GM21447 (cell line): ENCODE data around the gene PSG2.
"Not testable (repeated sequence)": the region's sequence is repeated elsewhere in the genome, so short reads cannot be mapped to it uniquely, and the experiment has no call there.

Experiments
- ATAC-seq: cut with Tn5 transposase; IDR thresholded peaks from one replicate; pipeline ENCODE4 v1.9.1; 2021; ENCODE audit not compliant: unreplicated experiment

Gene PSG2

DNA sequence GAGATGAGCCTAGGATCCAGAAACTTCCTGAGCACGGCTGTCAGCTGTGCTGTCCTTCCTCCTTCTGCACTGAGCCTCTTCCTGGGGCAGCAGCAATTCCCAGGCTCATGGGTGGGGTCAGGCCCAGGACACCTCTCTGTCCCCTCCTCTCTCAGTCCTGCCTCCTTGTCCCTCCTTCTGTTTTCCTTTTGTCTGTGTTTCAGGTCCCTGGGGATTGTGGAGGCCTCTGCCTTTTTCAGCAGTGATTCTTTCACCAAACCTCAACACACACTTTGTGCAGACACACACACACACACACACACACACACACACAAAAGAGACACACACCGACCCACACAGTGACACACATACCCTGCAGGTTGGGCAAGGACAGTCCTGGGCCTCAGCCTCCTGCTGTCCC is at the start of gene PSG2:
PSG2 (minus strand) TSS at position 101 of the 400 bp plus-strand sequence. CDS start 132 bp downstream, outside the sequence.
- ATAC-seq = not testable (repeated sequence)

DNA sequence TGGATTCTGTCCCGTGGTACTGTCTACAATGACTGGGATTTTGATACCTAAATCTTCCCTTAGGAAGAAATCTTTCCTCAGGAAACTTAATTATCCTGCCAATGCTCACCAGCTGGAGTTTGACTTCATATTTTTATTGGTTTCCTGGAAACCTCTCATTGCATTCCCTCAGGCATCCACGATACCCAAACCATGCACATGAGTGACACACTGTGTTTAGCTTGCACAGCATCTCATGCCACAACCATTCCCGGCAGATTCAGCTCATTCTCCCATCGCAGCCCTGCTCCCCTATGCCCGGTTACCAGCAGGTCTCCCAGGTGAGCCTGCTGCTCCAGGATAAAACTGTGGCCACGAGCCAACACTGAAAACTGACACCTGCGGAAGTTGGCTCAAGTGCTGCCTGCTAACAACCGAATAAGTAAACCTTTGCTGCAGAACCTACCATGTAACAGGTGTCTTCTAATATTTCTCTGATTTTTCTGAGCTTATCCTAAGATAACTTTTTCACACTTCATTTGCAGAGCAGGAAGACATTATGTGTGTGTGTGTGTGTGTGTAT is 48.9 kb upstream of the PSG2 start:
- not testable (repeated sequence) for ATAC-seq

DNA sequence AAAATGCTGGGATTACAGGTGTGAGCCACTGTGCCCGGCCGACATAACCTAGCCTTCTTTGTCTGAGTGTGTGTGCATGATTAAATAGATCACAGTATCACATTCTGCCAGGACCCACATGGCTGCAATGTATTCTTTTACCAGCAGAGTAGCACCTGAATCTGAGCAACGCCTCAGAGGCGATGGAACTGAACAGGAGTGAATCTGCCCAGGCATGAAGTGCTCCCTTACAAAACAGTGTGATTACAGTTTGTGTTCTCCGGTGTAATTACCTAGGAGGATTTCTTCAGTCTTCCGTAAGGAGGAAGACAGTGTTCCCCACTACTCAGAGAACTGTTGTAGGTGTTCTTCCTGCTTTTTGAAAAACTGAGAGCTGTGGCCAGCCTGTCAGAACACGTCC is 46.7 kb upstream of the PSG2 start:
- ATAC-seq = not testable (repeated sequence)

DNA sequence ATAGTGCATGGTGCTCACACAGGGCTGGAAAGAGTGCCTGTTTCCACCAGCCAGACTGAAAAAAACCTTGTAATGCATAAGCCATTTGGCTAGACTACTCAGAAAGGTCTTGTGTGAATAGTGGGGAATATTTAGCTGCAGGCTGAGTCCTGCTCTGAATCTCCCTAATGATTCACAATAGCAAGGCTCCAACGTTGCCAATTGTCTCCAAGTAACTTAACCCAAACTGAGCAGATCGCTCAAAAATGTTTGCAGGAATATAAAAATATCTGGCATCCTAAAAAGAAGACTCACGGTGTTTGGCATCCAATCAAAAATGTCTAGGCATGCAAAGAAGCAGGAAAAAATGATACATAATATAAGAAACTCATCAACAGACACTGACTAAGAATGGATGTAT is 44.8 kb upstream of the PSG2 start:
- not testable (repeated sequence) for ATAC-seq

DNA sequence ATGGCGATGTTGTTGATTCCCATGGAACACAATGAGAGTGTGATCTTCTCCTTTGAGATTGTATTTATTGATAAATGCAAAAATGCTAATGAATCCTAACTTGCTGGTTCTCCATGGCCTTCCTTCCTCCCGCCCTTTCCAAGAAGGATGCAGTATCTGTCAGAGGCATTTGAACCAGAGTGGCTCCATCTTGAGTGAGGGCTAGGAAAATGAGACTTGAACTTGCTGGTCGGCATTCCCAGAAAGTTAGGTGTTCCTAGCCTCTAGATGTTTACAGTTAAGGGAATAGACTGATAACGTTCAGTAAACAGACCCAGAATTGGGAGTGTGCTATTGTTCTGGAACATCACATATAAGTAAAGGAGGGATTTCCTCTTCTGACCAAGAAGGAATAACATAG is 44.2 kb upstream of the PSG2 start:
- no peak for ATAC-seq

DNA sequence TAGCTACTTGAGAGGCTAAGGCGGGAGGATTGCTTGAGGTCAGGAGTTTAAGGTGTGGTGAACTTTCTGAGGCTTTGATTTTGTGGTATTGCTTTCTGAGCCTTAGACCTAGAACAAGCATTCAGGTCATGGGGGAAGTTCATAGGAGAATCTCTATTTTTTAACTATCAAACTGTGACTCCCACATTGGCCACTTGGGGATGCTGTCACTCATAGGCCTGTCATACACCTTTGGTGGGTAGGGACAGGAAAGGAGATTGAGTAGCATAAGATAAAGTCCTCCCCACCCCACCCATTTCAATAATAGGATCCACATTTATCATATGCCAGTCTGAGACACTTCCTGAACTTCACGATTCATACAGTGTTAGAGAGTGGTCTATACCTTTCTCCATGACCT is 41.9 kb upstream of the PSG2 start:
- ATAC-seq = no peak

DNA sequence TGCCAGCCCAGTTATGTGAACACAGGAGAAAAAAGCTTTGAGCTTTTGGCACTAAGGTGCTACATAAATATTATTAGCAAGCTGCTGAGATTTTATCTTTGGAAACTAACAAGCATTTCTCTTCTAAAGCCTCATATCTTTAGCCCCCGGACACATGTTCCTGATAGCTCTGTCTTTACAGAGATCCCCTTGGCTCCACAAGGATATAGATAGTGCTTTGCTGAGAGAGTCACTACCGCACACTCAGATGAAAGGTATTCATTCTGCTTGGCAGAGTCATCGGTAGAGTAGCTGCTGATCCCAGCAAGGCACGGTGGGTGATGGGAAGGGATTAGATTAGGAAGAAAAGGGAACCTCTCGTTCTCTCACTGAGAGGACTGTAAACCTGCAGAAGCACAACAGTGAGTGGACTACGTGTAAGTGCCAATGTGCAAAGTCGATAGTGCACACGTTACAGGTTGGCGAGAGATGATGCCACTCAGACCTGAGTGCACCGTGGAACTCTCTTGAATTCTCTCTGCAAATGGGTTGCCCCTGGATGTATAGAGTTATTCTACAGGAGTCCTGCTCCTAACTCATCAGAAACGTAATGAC is 38.0 kb upstream of the PSG2 start:
- ATAC-seq = not testable (repeated sequence)

DNA sequence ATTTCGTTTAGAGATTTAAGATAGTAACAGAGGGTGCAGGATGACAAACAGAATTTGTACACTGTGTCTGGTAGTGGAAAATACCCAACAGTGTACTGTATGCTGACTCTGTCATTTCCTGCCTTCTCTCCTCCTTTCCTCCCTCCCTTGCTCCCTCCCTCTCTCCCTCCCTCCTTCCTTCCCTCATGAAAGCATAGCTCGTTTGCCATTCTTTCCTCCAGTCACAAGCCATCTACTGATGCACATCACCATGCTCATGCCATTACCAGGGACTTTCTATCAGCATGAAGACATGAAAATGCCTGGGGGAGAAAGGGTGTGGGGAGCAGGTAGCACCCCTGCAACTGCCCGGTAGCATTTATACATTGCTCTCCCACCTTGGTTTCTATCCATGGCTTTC is 37.0 kb upstream of the PSG2 start:
- not testable (repeated sequence) for ATAC-seq

DNA sequence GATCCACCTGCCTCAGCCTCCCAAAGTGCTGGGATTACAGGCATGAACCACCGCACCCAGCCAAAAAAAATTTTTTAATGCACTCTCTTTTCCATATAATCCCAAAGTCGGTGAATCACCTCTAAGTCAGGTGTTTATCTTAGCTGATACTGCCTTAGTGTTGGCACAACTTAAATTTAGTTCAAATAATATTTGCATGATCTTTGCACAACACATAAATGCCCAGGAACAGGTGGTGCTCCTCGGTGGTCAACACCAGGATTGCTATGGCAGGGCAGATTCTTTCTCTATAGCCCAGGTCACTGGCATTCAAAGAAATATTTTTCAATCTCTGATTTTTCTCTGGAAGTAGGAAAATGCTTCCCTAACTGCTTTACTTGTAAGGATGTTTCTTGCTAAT is 33.9 kb upstream of the PSG2 start:
- ATAC-seq = not testable (repeated sequence)

DNA sequence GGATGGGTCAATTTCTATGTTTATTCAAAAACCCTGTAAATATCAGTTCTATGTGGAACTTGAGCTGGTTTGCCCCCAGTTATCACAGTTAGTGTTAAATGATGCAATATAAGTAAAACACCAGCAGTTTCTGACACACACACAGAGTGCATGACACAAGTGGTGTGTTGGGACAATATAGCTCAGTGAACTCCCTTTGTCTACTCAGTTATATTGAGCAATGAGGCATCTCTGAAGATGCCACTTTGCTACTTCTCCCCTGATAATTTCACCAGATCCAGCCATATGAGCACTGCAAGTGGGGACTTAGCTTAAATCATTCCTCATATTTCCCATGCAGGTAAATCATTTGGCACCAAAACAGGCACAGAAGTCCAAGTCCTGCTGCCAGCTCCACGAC is 33.0 kb upstream of the PSG2 start:
- not testable (repeated sequence) for ATAC-seq

DNA sequence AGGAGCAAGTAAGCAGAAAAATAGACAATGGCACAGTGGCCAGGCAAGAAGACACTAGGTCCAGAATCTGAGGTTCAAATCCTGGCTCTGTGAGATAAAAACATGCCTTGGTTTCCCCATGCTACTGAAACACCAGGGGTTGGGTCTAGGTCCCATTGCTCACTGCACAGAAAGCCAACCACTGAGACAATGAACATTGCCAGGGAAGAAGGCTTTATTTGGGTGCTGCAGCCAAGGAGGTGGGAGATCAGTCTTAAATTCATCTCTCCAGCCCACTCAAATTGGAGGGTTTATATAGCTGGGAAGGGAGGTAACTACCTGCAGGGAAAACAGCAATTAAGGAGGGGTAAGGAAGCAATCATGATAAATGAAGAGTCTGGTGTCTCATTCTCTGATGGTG is 32.6 kb upstream of the PSG2 start:
- ATAC-seq = not testable (repeated sequence)

DNA sequence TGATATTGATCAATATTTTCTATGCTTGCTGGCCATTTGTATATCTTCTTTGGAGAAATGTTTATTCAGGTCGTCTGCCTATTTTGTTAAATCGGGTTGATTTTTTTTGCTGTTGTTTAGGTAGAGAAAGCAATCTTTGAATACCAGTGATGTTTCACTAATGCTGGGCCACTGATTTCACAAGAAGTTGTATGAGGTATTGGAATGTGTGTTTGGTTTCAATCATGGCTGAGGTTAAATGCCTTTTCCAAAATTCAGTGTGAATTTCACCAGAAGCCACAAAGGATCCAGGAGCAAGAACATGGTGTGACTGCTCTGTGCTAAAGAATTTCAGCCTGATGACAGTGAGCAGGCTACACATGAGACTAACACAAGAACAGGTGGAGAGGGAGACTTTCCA is 32.1 kb upstream of the PSG2 start:
- not testable (repeated sequence) for ATAC-seq

DNA sequence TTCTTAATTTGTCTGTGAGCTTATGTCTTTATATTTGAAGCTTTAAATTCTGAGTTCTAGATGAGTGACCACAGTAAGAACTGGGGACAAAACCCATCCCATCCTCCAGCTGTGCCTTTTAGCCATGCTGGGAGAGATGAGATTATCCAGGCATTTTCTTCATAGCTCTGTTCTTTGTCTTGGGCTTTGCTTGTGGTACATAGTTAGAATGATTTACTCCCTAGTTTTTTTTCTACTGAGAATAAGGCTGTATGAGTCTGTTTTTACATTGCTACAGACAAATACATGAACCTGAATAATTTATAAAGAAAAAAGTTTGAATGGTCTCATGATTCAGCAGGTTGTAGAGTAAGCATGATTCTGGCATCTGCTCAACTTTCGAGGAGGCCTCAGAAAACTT is 24.9 kb upstream of the PSG2 start:
- ATAC-seq = not testable (repeated sequence)

DNA sequence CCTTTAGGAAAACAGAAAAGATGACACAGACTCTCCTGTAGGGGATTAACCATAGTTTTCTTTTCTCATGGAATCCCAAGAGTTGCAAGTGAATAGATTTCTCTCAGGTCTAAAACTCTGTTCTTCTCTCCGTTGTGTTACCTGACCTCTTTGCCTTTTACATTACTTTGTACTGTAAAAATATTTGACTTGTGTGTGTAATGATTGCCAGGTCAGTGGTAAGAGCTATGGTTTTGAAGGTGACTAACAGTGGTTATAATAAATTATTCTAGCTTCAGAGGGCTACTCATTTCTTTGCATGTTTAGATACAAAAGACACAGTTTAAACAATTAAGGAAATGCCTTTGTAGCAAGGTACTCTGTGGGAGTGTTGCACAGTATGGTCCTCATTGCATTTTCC is 23.0 kb upstream of the PSG2 start:
- ATAC-seq = no peak

DNA sequence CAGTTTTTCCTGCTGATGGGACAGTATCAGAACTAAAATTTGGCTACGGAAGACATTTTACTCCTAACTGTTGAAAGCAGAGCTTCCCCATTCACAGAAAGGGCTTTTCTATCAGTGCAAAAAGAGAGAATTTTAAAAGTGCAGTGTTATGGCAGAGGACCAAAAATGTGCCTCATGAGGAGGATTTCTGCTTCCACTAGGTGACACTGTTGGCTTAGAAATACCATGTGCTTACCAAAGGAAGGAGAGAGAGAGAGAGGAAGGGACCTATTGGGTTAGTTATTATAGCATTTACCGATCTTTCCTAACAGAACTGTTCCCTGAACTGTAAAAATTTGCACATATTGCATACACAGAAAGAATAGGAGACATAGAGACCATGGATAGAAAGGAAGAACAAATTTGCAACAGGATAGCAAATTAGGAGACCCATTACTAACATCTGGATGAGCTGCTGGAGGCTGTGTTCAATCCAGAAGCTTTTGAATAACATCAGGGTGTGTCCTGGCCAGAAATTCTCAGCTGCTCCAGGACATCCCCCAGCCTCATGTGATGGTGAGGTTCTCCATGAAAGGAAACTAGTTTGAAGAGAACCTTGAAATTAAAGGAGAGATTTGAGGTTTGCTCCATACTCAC is 21.8 kb upstream of the PSG2 start:
- ATAC-seq = not testable (repeated sequence)

DNA sequence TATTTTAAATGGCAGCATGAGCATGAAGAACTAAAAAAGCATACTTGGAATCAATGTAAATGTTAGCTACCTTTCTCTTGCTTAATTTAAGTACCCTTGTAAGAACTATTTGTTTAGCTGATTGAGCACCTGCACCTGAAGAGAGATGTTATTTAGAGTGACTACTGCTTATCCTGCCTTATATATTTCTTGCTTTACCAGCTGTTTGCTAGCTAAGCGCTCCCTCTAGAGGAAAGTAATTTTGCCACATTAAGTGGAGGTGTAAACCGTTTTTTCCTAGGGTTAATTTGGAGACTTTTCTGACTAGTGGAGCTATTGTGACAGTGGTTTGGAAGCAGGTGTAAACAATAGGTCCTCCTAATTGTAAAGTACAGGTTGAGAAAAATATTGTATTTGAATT is 19.4 kb upstream of the PSG2 start:
- no peak for ATAC-seq

DNA sequence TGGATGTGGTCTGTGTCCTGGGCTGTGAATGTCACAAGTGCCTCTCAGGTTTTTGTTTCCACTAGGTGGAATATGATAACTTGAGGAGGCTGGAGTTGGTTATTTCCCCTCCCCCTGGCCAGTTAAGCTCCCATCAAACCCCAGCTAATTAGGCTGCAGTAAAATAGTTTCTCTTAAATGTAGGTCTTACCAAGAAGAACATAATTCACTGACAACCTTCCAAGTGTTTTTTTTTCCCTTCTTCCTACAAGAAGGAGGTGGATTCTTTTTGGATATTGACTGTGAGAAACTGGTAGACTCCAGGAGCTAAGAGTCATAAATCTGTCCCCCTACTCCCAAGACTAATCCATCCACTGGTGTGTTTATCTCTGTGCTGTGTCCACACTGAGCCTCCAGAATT is 15.9 kb upstream of the PSG2 start:
- ATAC-seq = not testable (repeated sequence)

DNA sequence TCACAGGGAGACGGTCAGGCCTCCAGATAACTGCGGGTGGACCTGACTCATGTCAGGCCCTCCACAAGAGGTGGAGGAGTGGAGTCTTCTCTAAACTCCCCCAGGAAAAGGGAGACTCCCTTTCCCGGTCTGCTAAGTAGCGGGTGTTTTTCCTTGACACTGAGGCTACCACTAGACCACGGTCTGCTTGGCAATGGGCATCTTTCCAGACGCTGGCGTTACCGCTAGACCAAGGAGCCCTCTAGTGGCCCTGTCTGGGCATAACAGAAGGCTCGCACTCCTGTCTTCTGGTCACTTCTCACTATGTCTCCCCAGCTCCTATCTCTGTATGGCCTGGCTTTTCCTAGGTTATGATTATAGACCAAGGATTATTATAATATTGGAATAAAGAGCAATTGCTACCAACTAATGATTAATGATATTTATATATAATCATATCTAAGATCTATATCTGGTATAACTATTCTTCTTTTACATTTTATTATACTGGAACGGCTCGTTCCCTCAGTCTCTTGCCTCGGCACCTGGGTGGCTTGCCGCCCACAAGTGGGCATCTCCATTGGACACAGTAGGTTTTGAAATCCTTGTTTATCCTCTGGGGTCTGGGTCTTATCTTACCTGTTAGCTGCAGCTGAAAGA is 5.3 kb upstream of the PSG2 start:
- not testable (repeated sequence) for ATAC-seq

DNA sequence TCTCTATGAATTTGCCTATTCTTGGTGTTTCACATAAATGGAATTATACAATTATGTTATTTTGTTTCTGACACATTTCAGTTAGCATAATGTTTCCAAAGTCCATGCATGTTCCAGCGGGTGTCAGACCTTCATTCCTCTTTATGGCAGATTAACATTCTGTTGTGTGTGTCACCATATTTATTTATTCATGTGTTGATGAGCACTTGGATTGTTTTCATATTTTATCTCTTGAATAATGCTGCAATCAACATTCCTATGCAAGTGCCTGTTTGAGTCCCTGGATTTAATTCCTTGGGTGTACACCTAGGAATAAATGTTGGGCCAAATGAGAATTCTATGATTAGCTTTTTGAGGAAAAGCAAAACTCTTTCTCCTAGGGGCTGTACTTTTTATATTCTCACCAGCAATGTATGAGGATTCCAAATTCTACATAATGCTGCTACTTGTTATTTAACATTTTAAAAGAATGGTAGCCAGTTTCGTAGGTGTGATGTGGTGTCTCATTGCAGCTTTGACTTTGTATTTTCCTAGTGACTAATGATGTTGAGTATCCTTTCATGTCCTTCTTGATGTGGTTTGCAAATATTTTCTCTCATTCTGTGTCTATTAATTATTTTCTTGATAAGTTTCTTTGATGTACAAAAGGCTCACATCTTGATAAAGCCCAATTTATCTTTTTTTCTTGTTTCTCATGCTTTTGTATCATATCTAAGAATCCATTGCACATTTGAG is 3.5 kb upstream of the PSG2 start:
- ATAC-seq = not testable (repeated sequence)

DNA sequence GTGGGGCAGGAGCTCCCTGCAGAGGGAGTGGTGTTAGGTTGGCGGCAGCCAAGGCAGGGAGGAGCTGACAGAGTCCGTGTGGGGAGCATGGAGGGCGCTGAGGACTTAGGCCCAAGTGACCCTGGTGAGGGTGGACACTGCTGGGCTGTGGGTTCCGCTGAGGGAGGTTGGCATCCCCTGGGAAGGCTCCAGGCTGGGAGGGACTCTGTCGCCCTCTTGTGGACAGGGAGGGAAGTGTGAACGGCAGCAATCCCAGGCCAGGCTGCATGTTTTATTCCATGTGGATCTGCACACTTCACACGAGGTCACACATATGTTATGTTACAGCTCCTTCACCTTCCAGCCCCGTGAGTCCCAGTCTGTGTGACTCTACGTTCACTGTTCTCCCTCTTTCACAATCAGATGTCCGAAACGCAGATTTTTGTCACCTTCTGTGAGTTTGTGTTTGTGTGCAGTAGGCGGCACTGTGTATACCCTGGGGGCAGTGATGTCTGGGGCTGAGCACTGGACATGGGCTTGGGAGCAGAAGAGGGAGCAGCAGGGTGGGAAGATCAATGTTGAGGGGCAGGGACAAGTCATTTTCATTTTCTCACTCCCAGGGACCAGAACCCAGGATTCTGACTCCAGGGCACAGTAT is 1.8 kb upstream of the PSG2 start:
- ATAC-seq = not testable (repeated sequence)

DNA sequence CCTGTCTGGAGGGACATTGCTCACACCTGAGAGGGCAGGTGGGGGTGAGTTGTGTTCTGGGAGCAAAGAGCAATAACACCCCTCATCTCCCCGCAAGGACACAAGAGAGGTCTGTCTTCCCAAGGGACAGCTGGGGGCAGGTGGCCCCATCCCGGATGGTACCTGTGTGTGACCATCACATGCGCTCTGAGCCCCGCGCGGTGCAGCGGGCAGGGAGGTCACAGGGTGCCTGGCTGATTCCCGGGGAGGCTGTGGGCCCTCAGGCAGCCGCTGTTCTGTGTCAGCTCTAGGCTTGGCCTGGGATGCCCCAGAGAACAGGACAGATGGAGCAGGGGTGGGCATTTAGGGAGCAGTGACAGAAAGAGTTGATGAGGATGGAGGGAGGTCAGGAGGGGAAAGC is 1.2 kb upstream of the PSG2 start:
- not testable (repeated sequence) for ATAC-seq
